Suppressor macrophage treated with lipopolysaccharide for 1 hour (primary cell): ENCODE data around the gene EGLN1.
"Not testable (repeated sequence)": the region's sequence is repeated elsewhere in the genome, so short reads cannot be mapped to it uniquely, and the experiment has no call there.

Experiments
- DNase-seq, 3 donors: peaks; one replicate each; pipeline ENCODE4 v3.0.0-alpha.2; 2020 to 2022

Gene EGLN1

DNA sequence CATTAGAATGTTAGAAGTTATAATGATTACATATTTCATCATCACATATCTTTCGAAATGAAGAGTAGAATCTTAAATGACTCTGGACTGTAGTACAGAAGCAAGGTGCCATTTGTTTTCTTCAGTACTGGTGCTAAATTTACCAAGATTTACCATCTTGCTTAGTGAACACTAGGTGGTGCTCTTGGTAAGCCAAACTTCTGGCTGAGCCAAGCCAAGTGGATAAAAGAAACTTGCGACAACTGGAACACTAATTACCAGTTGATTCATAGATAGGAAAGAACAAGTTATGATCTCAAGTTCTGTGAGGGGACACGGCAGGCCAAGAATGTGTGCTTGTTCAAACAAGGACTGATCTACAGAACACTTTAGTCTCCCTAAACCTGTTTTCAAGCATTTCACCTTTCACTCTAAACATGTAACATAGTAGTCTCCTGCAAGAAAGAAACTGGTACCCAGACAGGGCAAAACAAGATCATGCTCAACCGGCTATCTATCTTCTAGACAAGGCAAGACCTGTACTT lies 64.2 kb downstream of the EGLN1 start:
- DNase-seq: peak; percentile 73 to 86 (median 84)

DNA sequence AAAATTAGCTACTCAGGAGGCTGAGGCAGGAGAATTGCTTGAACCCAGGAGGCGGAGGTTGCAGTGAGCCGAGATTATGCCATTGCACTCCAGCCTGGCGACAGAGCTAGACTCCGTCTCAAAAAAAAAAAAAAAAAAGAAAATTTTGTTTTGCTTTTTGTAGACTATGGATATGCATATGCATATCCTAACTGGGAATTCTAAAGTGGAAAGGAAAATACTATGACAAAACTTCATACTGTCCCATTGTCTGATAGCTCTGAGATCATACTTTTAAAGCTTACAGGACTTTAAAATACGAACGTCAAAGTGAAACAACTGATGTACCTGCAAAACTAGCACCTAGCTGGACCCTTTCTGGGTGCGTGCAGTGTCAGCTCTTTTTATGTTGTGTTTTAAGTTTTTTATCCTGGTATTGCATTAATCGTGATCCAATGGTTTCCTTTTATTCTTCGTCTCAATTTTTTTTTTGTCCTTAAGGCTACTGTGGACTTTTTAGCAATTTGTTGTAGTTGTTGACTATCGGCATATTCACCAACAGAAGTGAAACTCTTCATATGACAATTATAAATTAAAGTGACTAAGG lies 64.8 kb downstream of the EGLN1 start:
- DNase-seq: no peak

DNA sequence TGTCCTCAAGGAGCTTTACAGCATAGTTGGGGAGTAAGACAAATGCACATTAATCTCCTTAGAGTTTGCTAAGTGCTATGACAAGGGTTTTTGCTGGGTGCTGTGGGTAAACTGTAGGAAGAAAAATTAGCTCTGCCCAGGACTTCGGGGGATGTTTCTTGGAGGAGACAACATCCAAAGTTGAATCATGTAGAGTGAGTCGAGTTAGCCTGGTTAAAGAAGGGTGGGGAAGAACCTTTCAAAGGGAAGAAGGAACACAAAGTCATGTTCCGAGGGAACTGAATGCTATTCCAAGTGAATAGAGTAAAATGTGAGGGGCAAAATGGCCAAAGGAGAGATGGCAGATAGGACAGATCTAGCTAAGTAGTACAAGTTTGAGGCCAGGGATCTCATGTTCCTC lies 66.9 kb downstream of the EGLN1 start:
- DNase-seq: peak in 1 of 3 donors; percentile 22

GRCh38 chr1:231354330-231355020 lies 67.6 kb downstream of the EGLN1 start:
- DNase-seq: no peak

DNA sequence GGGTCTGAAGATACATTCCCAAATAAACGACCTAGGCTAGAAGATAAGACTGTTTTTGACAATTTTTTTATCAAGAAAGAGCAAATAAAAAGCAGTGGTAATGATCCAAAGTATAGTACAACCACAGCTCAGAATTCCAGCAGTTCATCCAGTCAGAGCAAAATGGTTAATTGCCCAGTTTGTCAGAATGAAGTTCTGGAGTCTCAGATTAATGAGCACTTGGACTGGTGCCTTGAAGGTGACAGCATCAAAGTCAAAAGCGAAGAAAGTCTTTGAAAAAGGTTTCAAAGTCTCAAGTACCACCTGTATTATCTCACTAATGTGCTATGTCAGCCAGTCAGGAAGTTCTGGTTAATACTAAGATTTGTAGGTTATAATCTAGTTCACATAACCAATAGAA lies 69.0 kb downstream of the EGLN1 start:
- DNase-seq: no peak

GRCh38 chr1:231351816-231352215 lies 70.3 kb downstream of the EGLN1 start:
- DNase-seq: no peak

- DNase-seq: not testable (repeated sequence)
Measured at GRCh38 chr1:231348856-231349255, 73.2 kb downstream of the EGLN1 start.

DNA sequence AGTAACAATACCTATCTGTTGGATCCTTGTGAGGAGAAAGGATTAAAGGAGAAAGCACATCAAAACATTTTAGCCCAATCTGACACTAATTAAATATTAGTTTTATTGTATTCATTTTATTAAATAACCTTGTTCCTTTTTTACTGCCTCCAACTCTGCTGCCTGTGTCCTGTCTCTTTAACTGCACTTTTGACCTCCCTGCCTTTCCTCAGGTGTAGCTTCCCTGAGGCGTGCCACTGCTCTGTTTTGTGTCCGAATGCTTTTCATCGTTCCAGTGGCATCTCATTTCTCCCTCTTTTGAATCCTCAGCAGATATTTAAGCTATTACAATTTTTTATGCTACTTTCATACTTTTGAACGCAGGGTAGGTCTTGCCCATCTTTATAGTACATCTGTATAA lies 73.6 kb downstream of the EGLN1 start:
- no peak for DNase-seq

DNA sequence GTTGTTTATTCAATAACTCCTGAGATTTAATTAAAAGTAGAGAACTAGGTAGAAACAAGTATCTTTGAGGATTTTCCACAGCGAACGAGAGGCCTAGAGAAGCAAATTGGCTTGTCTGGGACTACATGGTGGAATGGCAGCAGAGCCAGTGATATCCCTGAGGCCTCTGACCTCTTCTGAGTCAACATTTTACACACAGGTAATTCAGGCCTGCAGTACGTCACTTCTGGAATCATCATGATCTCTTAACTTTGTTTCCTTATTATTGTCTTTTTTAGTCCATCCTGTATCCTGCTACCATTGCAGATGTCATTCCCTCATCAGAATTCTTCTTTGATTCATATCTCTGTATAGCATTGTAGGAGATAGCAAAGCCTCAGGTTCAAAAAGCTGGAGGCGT lies 74.1 kb downstream of the EGLN1 start:
- no peak for DNase-seq

- DNase-seq: no peak
Measured at GRCh38 chr1:231340328-231341013, 81.6 kb downstream of the EGLN1 start.

DNA sequence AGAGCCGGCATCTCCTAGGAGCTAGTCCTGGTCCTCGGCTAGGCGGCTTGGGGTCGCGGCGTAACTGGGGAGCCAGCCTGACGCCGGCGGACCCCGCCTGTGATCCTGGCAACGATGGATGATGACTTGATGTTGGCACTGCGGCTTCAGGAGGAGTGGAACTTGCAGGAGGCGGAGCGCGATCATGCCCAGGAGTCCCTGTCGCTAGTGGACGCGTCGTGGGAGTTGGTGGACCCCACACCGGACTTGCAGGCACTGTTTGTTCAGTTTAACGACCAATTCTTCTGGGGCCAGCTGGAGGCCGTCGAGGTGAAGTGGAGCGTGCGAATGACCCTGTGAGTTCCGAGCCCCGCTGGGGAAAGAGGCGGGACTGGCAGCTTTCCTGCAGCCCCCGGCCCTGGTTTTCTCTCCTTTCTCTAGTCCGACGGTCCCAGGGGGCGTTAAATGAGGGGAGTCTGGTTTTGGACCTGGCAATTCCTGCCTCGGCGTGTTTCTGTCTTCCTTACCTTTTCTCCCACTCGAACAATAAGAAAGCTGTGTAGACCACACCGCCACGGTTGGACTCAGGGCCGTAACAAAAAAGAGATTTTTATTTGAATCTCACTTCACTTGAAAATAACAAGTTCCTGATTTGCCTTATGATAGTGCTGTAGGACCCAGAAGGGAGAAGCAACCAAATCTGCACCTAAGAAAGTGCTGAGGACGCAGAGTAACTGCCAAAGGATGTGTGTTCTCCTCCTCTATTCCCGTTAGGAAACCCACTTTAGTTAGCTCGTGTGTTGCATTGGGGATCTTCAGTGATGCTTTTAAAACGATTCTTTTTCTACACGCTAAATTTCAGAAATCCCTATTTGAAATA lies 83.6 kb downstream of the EGLN1 start, which contains the start of gene SPRTN:
TSS of gene SPRTN (plus strand) at position 24 of the 859 bp plus-strand sequence. CDS start at position 115, 91 bp downstream.
- DNase-seq: peak in 1 of 3 donors; percentile 37

DNA sequence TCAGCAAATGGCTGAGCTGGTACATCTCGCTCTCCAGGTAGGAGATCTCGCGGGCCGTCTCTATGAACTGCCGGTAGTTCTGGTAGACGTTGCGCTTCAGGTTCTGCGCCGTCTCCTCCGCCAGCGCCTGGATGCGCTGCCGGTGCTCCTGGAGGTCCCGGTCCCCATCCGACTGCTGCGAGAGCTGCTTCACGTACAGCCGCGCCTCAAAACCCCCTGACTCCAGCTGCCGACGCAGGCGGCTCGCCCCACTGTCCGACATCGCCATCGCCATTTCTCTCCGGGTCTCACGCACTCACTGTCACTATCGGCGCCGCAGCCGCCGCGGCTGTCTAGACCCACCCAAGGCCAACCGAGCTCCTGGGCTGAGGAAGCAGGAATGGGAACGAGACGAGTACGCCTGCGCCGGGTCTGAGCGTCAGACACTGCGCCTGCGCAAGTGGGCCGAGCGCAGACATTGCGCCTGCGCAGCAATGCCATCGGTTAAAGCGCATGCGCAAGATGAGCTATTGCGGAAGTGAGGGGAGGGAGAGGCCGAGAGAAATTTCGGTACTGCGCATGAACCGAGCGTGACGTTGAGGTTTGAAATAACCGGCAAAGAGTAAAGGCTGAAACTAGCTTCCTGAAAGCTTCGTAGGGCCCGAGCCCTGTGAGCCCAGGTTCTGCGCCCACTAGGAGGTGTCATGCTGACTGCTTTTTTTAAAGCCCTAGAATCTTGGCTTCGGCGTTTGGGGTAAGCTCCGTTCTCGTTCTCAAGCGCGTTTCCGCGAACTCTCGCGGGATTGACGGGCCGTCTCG lies 84.4 kb downstream of the EGLN1 start, which contains the start of gene EXOC8:
TSS of gene EXOC8 (minus strand) at position 381 of the 798 bp plus-strand sequence. CDS start at position 274, 107 bp downstream.
- peak; percentile 97 to 100 (median 99) for DNase-seq

- no peak for DNase-seq
Measured at GRCh38 chr1:231337043-231337471, 85.0 kb downstream of the EGLN1 start.

DNA sequence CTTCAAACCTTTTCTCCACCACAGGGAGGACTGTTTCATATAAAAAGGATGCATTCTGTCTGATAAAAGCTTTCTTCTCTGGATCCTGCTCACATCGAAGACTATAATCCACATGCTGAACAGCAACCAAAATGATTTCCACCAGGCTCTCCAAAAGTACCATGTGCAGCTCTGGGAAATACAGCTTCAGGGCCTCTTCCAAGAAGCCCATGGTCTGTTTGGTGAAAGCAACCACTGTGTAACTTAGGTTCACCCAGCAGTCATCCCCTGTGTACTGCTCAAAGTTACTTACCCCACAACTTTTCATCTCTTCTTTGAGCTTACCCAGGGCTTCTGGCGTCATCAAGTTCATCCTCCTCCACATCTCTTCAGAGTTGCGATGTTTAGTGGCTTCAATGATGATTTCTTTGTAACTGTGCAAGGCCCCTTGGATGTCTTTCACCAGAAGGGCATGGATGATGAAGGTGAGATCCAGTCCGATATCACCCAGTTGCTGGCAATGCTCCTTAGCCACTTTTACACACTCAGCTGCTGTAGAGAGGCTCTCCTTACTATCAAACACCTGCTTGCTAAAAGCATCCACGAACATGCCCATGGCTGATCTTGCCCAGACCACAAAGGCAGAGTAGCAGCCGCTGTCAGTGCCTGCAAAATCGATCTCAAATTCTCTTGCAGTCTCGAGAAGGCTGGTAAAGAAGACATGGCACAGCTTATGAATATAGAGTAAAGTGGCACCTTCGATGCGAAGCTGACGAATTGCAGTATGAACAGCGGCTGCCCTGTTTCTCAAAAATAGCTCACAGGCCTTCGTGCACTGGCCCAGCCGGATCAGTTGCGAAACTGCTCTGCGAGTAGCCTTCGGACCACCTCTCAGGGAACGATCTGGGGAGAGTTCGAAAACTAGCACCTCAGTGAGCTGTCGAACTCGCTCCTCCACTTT lies 86.2 kb downstream of the EGLN1 start:
- no peak for DNase-seq

DNA sequence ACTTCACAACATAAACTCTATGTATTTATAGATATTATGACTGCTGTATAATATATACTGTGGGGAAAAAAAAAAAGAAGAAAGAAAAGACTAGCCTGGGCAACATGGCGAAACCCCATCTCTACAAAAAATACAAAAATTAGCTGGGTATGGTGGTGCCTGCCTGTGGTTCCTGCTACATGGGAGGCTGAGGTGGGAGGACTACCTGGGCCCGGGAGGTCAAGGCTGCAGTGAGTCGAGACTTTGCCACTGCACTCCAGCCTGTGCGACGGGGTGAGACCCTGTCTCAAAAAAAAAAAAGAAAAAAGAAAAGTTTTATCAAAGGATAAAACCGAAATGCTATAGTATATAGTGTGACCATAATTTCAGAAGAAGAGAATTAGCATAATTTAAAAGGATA lies 87.1 kb downstream of the EGLN1 start:
- no peak for DNase-seq

GRCh38 chr1:231334079-231334666 lies 87.9 kb downstream of the EGLN1 start:
- DNase-seq: no peak

DNA sequence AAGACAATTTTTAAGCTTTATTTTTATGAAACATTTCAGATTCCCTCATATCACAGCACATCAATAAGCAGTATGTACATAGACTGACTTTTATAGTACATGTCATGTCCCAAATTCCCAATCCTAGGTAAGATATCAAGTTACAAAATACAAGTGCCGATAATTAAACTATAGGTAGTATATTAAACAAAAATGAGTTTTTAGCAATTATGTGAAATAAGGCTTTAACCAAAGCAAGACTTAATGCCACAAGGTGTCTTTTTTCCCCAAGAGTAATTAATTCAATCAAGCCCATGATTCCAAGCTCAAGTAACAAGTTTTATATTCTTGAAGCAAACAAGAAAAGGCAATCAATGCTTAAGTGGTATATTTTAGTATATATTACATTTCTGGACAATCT lies 89.3 kb downstream of the EGLN1 start:
- DNase-seq: no peak

GRCh38 chr1:231329483-231329882 lies 92.6 kb downstream of the EGLN1 start:
- no peak for DNase-seq

DNA sequence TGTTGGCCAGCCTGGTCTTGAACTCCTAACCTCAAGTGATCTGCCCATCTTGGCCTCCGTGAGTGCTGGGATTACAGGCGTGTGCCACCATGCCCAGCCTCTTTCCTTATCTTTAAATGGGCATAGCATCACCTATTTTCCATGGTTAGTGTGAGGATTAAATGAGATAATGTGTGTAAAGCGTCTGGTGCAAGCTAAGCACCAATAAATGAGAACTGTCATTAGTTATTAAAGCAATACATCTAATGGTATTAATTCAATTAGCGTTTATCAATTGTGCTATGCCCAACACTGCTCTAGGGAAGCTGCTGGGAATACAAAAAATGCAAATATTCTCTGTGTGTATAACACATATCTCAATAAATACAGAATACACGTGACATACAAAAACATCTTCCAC lies 94.5 kb downstream of the EGLN1 start:
- no peak for DNase-seq

- DNase-seq: no peak
Measured at GRCh38 chr1:231326248-231326647, 95.8 kb downstream of the EGLN1 start.
